ENCODE results near the gene ECSIT.

Gene ECSIT

GRCh38 chr19:11496391-11497163, 32.4 kb downstream of the ECSIT start:
- Histone ChIP-seq H3K9me3 (ENCODE audit: insufficient read depth, low read length) (no peaks in the 10 kb centered on the region), H3K27me3 (ENCODE audit: insufficient read depth, insufficient read length) (no peaks in the 10 kb centered on the region), H3K4me3 (ENCODE audit: insufficient read length, low read depth) (no peak overlapping the region), H3K9ac (ENCODE audit: insufficient read length, low read depth) (peak overlapping the region; percentile 69), H3K4me1 (ENCODE audit: insufficient read depth, insufficient read length) (peaks cover 5% of the 10 kb centered on the region), H3K36me3 (ENCODE audit: insufficient read depth, insufficient read length, low read length) (peaks cover 38% of the 10 kb centered on the region)
- peak; percentile 82 for DNase-seq (ENCODE audit: low read depth, low spot score)
- TF ChIP-seq ZNF274 (IDR thresholded peaks at IDR 0.05; ENCODE audit: low read depth, low read length) = no peak
- no peak for TF ChIP-seq YY1 (IDR thresholded peaks at IDR 0.05; ENCODE audit: insufficient read depth, insufficient read length)
- no peak for TF ChIP-seq SUZ12 (IDR thresholded peaks at IDR 0.05; ENCODE audit: extremely low read depth, insufficient read depth, insufficient read length)

GRCh38 chr19:11495885-11496284, 33.0 kb downstream of the ECSIT start:
- Histone ChIP-seq H3K4me1 (ENCODE audit: insufficient read depth, insufficient read length) (peaks cover 5% of the 10 kb centered on the region), H3K9ac (ENCODE audit: insufficient read length, low read depth) (peak overlapping the region; percentile 36), H3K4me3 (ENCODE audit: insufficient read length, low read depth) (no peak overlapping the region), H3K9me3 (ENCODE audit: insufficient read depth, low read length) (no peaks in the 10 kb centered on the region), H3K36me3 (ENCODE audit: insufficient read depth, insufficient read length, low read length) (peaks cover 38% of the 10 kb centered on the region), H3K27me3 (ENCODE audit: insufficient read depth, insufficient read length) (no peaks in the 10 kb centered on the region)
- DNase-seq (ENCODE audit: low read depth, low spot score) = no peak
- TF ChIP-seq SUZ12 (IDR thresholded peaks at IDR 0.05; ENCODE audit: extremely low read depth, insufficient read depth, insufficient read length) (no peak), ZNF274 (IDR thresholded peaks at IDR 0.05; ENCODE audit: low read depth, low read length) (no peak), YY1 (IDR thresholded peaks at IDR 0.05; ENCODE audit: insufficient read depth, insufficient read length) (no peak)

- H3K4me1 ChIP-seq (ENCODE audit: insufficient read depth, insufficient read length) = peaks cover 5% of the 10 kb centered on the region
- TF ChIP-seq ZNF274 (IDR thresholded peaks at IDR 0.05; ENCODE audit: low read depth, low read length) = no peak
- no peak for TF ChIP-seq SUZ12 (IDR thresholded peaks at IDR 0.05; ENCODE audit: extremely low read depth, insufficient read depth, insufficient read length)
- TF ChIP-seq YY1 (IDR thresholded peaks at IDR 0.05; ENCODE audit: insufficient read depth, insufficient read length) = no peak
These were observed 33.5 kb downstream of the ECSIT start for GRCh38 chr19:11495481-11495880.

GRCh38 chr19:11494634-11495285, 34.2 kb downstream of the ECSIT start:
- TF ChIP-seq YY1 (IDR thresholded peaks at IDR 0.05; ENCODE audit: insufficient read depth, insufficient read length) (no peak), SUZ12 (IDR thresholded peaks at IDR 0.05; ENCODE audit: extremely low read depth, insufficient read depth, insufficient read length) (no peak), ZNF274 (IDR thresholded peaks at IDR 0.05; ENCODE audit: low read depth, low read length) (no peak)
- DNase-seq (ENCODE audit: low read depth, low spot score) = no peak
- H3K36me3 ChIP-seq (ENCODE audit: insufficient read depth, insufficient read length, low read length) = peaks cover 38% of the 10 kb centered on the region
- no peaks in the 10 kb centered on the region for H3K27me3 ChIP-seq (ENCODE audit: insufficient read depth, insufficient read length)
- no peak overlapping the region for H3K9ac ChIP-seq (ENCODE audit: insufficient read length, low read depth)
- no peaks in the 10 kb centered on the region for H3K9me3 ChIP-seq (ENCODE audit: insufficient read depth, low read length)
- no peak overlapping the region for H3K4me3 ChIP-seq (ENCODE audit: insufficient read length, low read depth)
- H3K4me1 ChIP-seq (ENCODE audit: insufficient read depth, insufficient read length) = peaks cover 5% of the 10 kb centered on the region

More at GRCh38 chr19:11495481-11495880, 33.5 kb downstream of the ECSIT start:
- H3K27me3 ChIP-seq (ENCODE audit: insufficient read depth, insufficient read length) = no peaks in the 10 kb centered on the region
- H3K9me3 ChIP-seq (ENCODE audit: insufficient read depth, low read length) = no peaks in the 10 kb centered on the region
- H3K36me3 ChIP-seq (ENCODE audit: insufficient read depth, insufficient read length, low read length) = peaks cover 38% of the 10 kb centered on the region
- no peak for DNase-seq (ENCODE audit: low read depth, low spot score)
- H3K4me3 ChIP-seq (ENCODE audit: insufficient read length, low read depth) = no peak overlapping the region
- peak overlapping the region; percentile 36 for H3K9ac ChIP-seq (ENCODE audit: insufficient read length, low read depth)

- no peak for DNase-seq (ENCODE audit: low read depth, low spot score)
- no peak overlapping the region for H3K9ac ChIP-seq (ENCODE audit: insufficient read length, low read depth)
- H3K27me3 ChIP-seq (ENCODE audit: insufficient read depth, insufficient read length) = no peaks in the 10 kb centered on the region
- H3K4me3 ChIP-seq (ENCODE audit: insufficient read length, low read depth) = no peak overlapping the region
- H3K36me3 ChIP-seq (ENCODE audit: insufficient read depth, insufficient read length, low read length) = peaks cover 14% of the 10 kb centered on the region
- H3K9me3 ChIP-seq (ENCODE audit: insufficient read depth, low read length) = no peaks in the 10 kb centered on the region
- TF ChIP-seq YY1 (IDR thresholded peaks at IDR 0.05; ENCODE audit: insufficient read depth, insufficient read length) (no peak), SUZ12 (IDR thresholded peaks at IDR 0.05; ENCODE audit: extremely low read depth, insufficient read depth, insufficient read length) (no peak), ZNF274 (IDR thresholded peaks at IDR 0.05; ENCODE audit: low read depth, low read length) (no peak)
- peaks cover 3% of the 10 kb centered on the region for H3K4me1 ChIP-seq (ENCODE audit: insufficient read depth, insufficient read length)
These were observed 39.6 kb downstream of the ECSIT start for GRCh38 chr19:11489378-11489777.

GRCh38 chr19:11486661-11487503, 42.1 kb downstream of the ECSIT start:
- TF ChIP-seq SUZ12 (IDR thresholded peaks at IDR 0.05; ENCODE audit: extremely low read depth, insufficient read depth, insufficient read length) (no peak), YY1 (IDR thresholded peaks at IDR 0.05; ENCODE audit: insufficient read depth, insufficient read length) (no peak), ZNF274 (IDR thresholded peaks at IDR 0.05; ENCODE audit: low read depth, low read length) (no peak)
- DNase-seq (ENCODE audit: low read depth, low spot score) = no peak
- H3K9ac ChIP-seq (ENCODE audit: insufficient read length, low read depth) = no peak overlapping the region
- H3K27me3 ChIP-seq (ENCODE audit: insufficient read depth, insufficient read length) = peaks cover 1% of the 10 kb centered on the region
- peaks cover 11% of the 10 kb centered on the region for H3K36me3 ChIP-seq (ENCODE audit: insufficient read depth, insufficient read length, low read length)
- no peaks in the 10 kb centered on the region for H3K9me3 ChIP-seq (ENCODE audit: insufficient read depth, low read length)
- no peak overlapping the region for H3K4me3 ChIP-seq (ENCODE audit: insufficient read length, low read depth)
- H3K4me1 ChIP-seq (ENCODE audit: insufficient read depth, insufficient read length) = peaks cover 3% of the 10 kb centered on the region

Data from NT2/D1 (cell line).